HCT116 (cell line): ENCODE results near the gene FAM53B. TPM values are rescaled to one million over a fixed set of nuclear protein-coding genes. Genes with fewer than 3 reads are reported as not detected.

ENCODE experiments used
- ATAC-seq: fragments of 200-7000 bp; cut with Tn5 transposase; 2 replicates; pipeline ENCODE4 v1.9.1; 2020; ENCODE audit warnings: mild to moderate bottlenecking, moderate library complexity
- BruUV-seq: library from RNA; stranded (reverse); fragments of 400-500 nt; replicated peaks from 2 replicates; lab custom pipeline; 2021; lab: Mats Ljungman, UMichigan
- CTCF ChIA-PET: fragments of 300-600 bp; sonication (Branson Sonifier 250); formaldehyde crosslinking; loops from one replicate; lab custom pipeline; 2021; ENCODE audit warnings: antibody characterized with exemption; lab: Charles Lee
- POLR2A ChIA-PET: fragments of 300-600, 350-600 bp; sonication (Branson Sonifier 250); formaldehyde crosslinking; loops from one replicate; lab custom pipeline; 2021; ENCODE audit warnings: antibody characterized with exemption; lab: Charles Lee
- RAD21 ChIA-PET, 2 experiments: fragments of 300-600 bp; sonication (Branson Sonifier 250); formaldehyde crosslinking; loops; one replicate each; lab custom pipeline; 2023; ENCODE audit warnings: low total read pairs in 2 of 2; ENCODE audit not compliant: uncharacterized antibody in 2 of 2, unreplicated experiment in 2 of 2, low non-redundant PET in 1 of 2; lab: Charles Lee
- DNase-seq: peaks from one replicate; pipeline ENCODE4 v3.0.0-alpha.2; 2010; ENCODE audit warnings: low read depth, low spot score
- H2AFZ ChIP-seq: fragments of 200-600 bp; shearing (Covaris generic), sonication (generic); 2 replicates; pipeline ENCODE4 v1.6.1; 2017; ENCODE audit warnings: low read depth, mixed run types, mixed read lengths, antibody characterized with exemption, low read length; ENCODE audit not compliant: poor library complexity, severe bottlenecking
- H3K27ac ChIP-seq: 2 replicates; pipeline ENCODE4 v1.5.1; 2012; ENCODE audit warnings: low read depth, low read length
- H3K27me3 ChIP-seq: fragments of 200-600 bp; sonication (generic); 2 replicates; pipeline ENCODE4 v1.6.1; 2016; ENCODE audit warnings: mixed run types, low read length, mixed read lengths; ENCODE audit not compliant: insufficient read depth
- H3K36me3 ChIP-seq, 2 experiments: fragments of 200-500 bp in 1 of 2; fragments of 200-600 bp in 1 of 2; sonication (Bioruptor generic) in 1 of 2; sonication (generic) in 1 of 2; 2 replicates each; pipeline versions ENCODE4 v1.5.1 to v1.6.1; 2014 to 2016; ENCODE audit warnings: low read length in 2 of 2, inconsistent platforms in 1 of 2, mixed read lengths in 1 of 2, mixed run types in 1 of 2; ENCODE audit not compliant: insufficient read depth in 2 of 2, control insufficient read depth in 1 of 2
- H3K4me1 ChIP-seq, 2 experiments: fragments of 200-600 bp in 1 of 2; sonication (generic) in 1 of 2; 2 replicates each; pipeline versions ENCODE4 v1.5.1 to v1.6.1; 2012 to 2017; ENCODE audit warnings: low read length in 2 of 2, inconsistent platforms in 1 of 2, mild to moderate bottlenecking in 1 of 2, mixed read lengths in 1 of 2, mixed run types in 1 of 2, moderate library complexity in 1 of 2; ENCODE audit not compliant: insufficient read depth in 2 of 2, control insufficient read depth in 1 of 2
- H3K4me2 ChIP-seq: fragments of 200-600 bp; sonication (generic); 2 replicates; pipeline ENCODE4 v1.6.1; 2017; ENCODE audit warnings: mixed run types, low read length, mixed read lengths
- H3K4me3 ChIP-seq, 2 experiments: fragments of 200-600 bp in 1 of 2; sonication (generic) in 1 of 2; replicated peaks in 1 of 2; 2 replicates each; pipeline ENCODE4 v1.5.1; 2011 to 2016; ENCODE audit warnings: low read length in 2 of 2, control low read depth in 1 of 2, low read depth in 1 of 2, mild to moderate bottlenecking in 1 of 2, mixed read lengths in 1 of 2, mixed run types in 1 of 2
- H3K79me2 ChIP-seq: fragments of 200-600 bp; sonication (generic); 2 replicates; pipeline ENCODE4 v1.6.1; 2017; ENCODE audit warnings: mild to moderate bottlenecking, mixed run types, low read length, moderate library complexity, mixed read lengths; ENCODE audit not compliant: insufficient read depth
- H3K9ac ChIP-seq: fragments of 200-600 bp; sonication (generic); 2 replicates; pipeline ENCODE4 v1.6.1; 2016; ENCODE audit warnings: low read length, mixed read lengths
- H3K9me2 ChIP-seq: fragments of 200-600 bp; sonication (generic), shearing (Covaris generic); 2 replicates; pipeline ENCODE4 v1.6.1; 2017; ENCODE audit warnings: mixed run types, mild to moderate bottlenecking, moderate library complexity; ENCODE audit not compliant: insufficient read depth
- H3K9me3 ChIP-seq, 2 experiments: fragments of 200-500 bp in 1 of 2; fragments of 200-600 bp in 1 of 2; sonication (Bioruptor generic) in 1 of 2; sonication (generic) in 1 of 2; 2 replicates each; pipeline ENCODE4 v1.6.1; 2014 to 2017; ENCODE audit warnings: low read length in 2 of 2, mixed read lengths in 2 of 2, inconsistent platforms in 1 of 2, low read depth in 1 of 2, mild to moderate bottlenecking in 1 of 2, mixed run types in 1 of 2, moderate library complexity in 1 of 2; ENCODE audit not compliant: control insufficient read depth in 1 of 2, insufficient read depth in 1 of 2
- H4K20me1 ChIP-seq: fragments of 200-600 bp; sonication (generic), shearing (Covaris generic); 2 replicates; pipeline ENCODE4 v1.6.1; 2017; ENCODE audit warnings: mixed run types, mild to moderate bottlenecking, moderate library complexity; ENCODE audit not compliant: insufficient read depth
- ATF3 ChIP-seq: IDR thresholded peaks from 2 replicates; pipeline ENCODE4 v1.6.1; 2012
- CBX3 ChIP-seq: IDR thresholded peaks from 2 replicates; pipeline ENCODE4 v1.6.1; 2012; ENCODE audit warnings: low read depth
- EGR1 ChIP-seq: IDR thresholded peaks from 2 replicates; pipeline ENCODE4 v1.6.1; 2012; ENCODE audit warnings: low read depth
- ELF1 ChIP-seq: IDR thresholded peaks from 2 replicates; pipeline ENCODE4 v1.6.1; 2012; ENCODE audit warnings: low read depth, borderline replicate concordance
- EZH2 ChIP-seq: fragments of 200-600 bp; sonication (generic); IDR thresholded peaks from 2 replicates; pipeline ENCODE4 v1.6.1; 2017; ENCODE audit warnings: antibody characterized with exemption, mixed run types
- FOSL1 ChIP-seq: IDR thresholded peaks from 2 replicates; pipeline ENCODE4 v1.6.1; 2012; ENCODE audit warnings: low read depth
- JUND ChIP-seq: IDR thresholded peaks from 2 replicates; pipeline ENCODE4 v1.6.1; 2012
- MAX ChIP-seq: IDR thresholded peaks from 2 replicates; pipeline ENCODE4 v1.6.1; 2012
- POLR2A ChIP-seq: IDR thresholded peaks from 2 replicates; pipeline ENCODE4 v1.7.0; 2011; ENCODE audit warnings: borderline replicate concordance; ENCODE audit not compliant: insufficient read depth, insufficient read length; ENCODE audit errors: extremely low read depth
- POLR2AphosphoS5 ChIP-seq: IDR thresholded peaks from 2 replicates; pipeline ENCODE4 v1.6.1; 2011; ENCODE audit warnings: mild to moderate bottlenecking, low read depth, low read length, moderate library complexity
- RAD21 ChIP-seq: IDR thresholded peaks from 2 replicates; pipeline ENCODE4 v1.6.1; 2012; ENCODE audit warnings: low read depth, mild to moderate bottlenecking
- SIN3A ChIP-seq: IDR thresholded peaks from 2 replicates; pipeline ENCODE4 v1.6.1; 2012; ENCODE audit warnings: low read depth
- SP1 ChIP-seq: IDR thresholded peaks from 2 replicates; pipeline ENCODE4 v1.6.1; 2012; ENCODE audit warnings: low read depth
- TCF7L2 ChIP-seq: IDR thresholded peaks from 2 replicates; pipeline ENCODE4 v1.7.0; 2011; ENCODE audit warnings: borderline replicate concordance, inconsistent platforms; ENCODE audit not compliant: insufficient read depth, insufficient read length; ENCODE audit errors: extremely low read depth
- YY1 ChIP-seq: IDR thresholded peaks from 2 replicates; pipeline ENCODE4 v1.6.1; 2011; ENCODE audit warnings: low read length, low read depth, moderate library complexity, mild to moderate bottlenecking; ENCODE audit not compliant: insufficient replicate concordance; ENCODE audit errors: extremely low read depth
- ZBTB33 ChIP-seq: IDR thresholded peaks from 2 replicates; pipeline ENCODE4 v1.6.1; 2011; ENCODE audit warnings: mild to moderate bottlenecking, low read length, moderate library complexity; ENCODE audit not compliant: insufficient replicate concordance; ENCODE audit errors: extremely low read depth
- ZFX ChIP-seq: fragments of 450-650 bp; IDR thresholded peaks from 2 replicates; pipeline ENCODE4 v1.6.1; 2017
- intact Hi-C: fragments of 100-400 bp; cut with micrococcal nuclease; formaldehyde crosslinking; loops from 2 replicates; pipeline ENCODE4 v1.10.0; 2022
- total RNA-seq: library from RNA; stranded (reverse); gene quantifications from one replicate; pipeline ENCODE4 v1.2.1, GENCODE V29; 2021; ENCODE audit not compliant: unreplicated experiment

The FAM53B gene
- total RNA-seq, 1 experiment from 2014 or later, result 19.6 TPM

GRCh38 chr10:124616836-124617130 is 127.4 kb downstream of the FAM53B start:
- H3K9me3 ChIP-seq, result no peaks in the 10 kb centered on the region
- no peak overlapping the region for H3K27ac ChIP-seq
- intact Hi-C loops, result no loop called here
- DNase-seq (no peak), ATAC-seq (no peak)
- no peaks in the 10 kb centered on the region for H3K36me3 ChIP-seq
- CTCF ChIA-PET, result no interaction called here
- no TSS peak for BruUV-seq
- no peaks in the 10 kb centered on the region for H4K20me1 ChIP-seq
- POLR2A ChIA-PET, result no interaction called here
- H3K4me3 ChIP-seq, result no peak overlapping the region
- H3K9ac ChIP-seq, result no peak overlapping the region
- H3K4me2 ChIP-seq, result no peak overlapping the region
- RAD21 ChIA-PET, result no interaction called here
- H2AFZ ChIP-seq, result no peak overlapping the region
- no peaks in the 10 kb centered on the region for H3K9me2 ChIP-seq
- TF ChIP-seq MAX (no peak), YY1 (no peak), ZFX (no peak), CBX3 (no peak), JUND (no peak), ATF3 (no peak), TCF7L2 (no peak), RAD21 (no peak), SIN3A (no peak), POLR2A (no peak), EGR1 (no peak)
- H3K79me2 ChIP-seq, result no peaks in the 10 kb centered on the region
- no peaks in the 10 kb centered on the region for H3K27me3 ChIP-seq
- H3K4me1 ChIP-seq, result peaks cover 7 to 14% of the 10 kb centered on the region in 2 experiments; a peak in 3 of 4 replicates

- H3K9ac ChIP-seq, result no peak overlapping the region
- peaks cover 7 to 14% of the 10 kb centered on the region in 2 experiments; a peak in 3 of 4 replicates for H3K4me1 ChIP-seq
- H3K9me2 ChIP-seq, result no peaks in the 10 kb centered on the region
- H3K27ac ChIP-seq, result no peak overlapping the region
- no peak overlapping the region for H3K4me3 ChIP-seq
- no peaks in the 10 kb centered on the region for H3K27me3 ChIP-seq
- no peaks in the 10 kb centered on the region for H3K9me3 ChIP-seq
- RAD21 ChIA-PET, result no interaction called here
- no peaks in the 10 kb centered on the region for H3K79me2 ChIP-seq
- POLR2A ChIA-PET, result no interaction called here
- TF ChIP-seq RAD21, result no peak
- no peak for TF ChIP-seq EZH2
- TF ChIP-seq CBX3, result no peak
- no peak for TF ChIP-seq SP1
- no peak for TF ChIP-seq TCF7L2
- no peak for TF ChIP-seq ELF1
- no peak for TF ChIP-seq POLR2A
- TF ChIP-seq ZFX, result no peak
- TF ChIP-seq MAX, result no peak
- TF ChIP-seq EGR1, result no peak
- no peak for TF ChIP-seq SIN3A
- no peak for TF ChIP-seq POLR2AphosphoS5
- TF ChIP-seq FOSL1, result no peak
- TF ChIP-seq ZBTB33, result no peak
- ATAC-seq (no peak), DNase-seq (no peak)
- H2AFZ ChIP-seq, result no peak overlapping the region
- intact Hi-C loops, result no loop called here
- BruUV-seq, result no TSS peak
- CTCF ChIA-PET, result no interaction called here
- no peak overlapping the region for H3K4me2 ChIP-seq
- H3K36me3 ChIP-seq, result no peaks in the 10 kb centered on the region
- H4K20me1 ChIP-seq, result no peaks in the 10 kb centered on the region
Observed at GRCh38 chr10:124616040-124616835, 127.9 kb downstream of the FAM53B start.
